Caco-2 (cell line): ENCODE measurements around the gene CYP26A1. TPM values are rescaled to one million over a fixed set of nuclear protein-coding genes. Genes with fewer than 3 reads are reported as not detected.

Experiments
- BruUV-seq: library from RNA; stranded (reverse); fragments of 400-500 nt; replicated peaks from 2 replicates; lab custom pipeline; 2021; lab: Mats Ljungman, UMichigan
- CTCF ChIA-PET: fragments of 300-600 bp; sonication (Branson Sonifier 250); formaldehyde crosslinking; loops from one replicate; lab custom pipeline; 2022; ENCODE audit warnings: antibody characterized with exemption; lab: Charles Lee
- POLR2A ChIA-PET: fragments of 300-600 bp; sonication (Branson Sonifier 250); formaldehyde crosslinking; loops from one replicate; lab custom pipeline; 2022; ENCODE audit warnings: antibody characterized with exemption; lab: Charles Lee
- DNase-seq, 2 experiments: peaks; one replicate each; pipeline versions ENCODE4 v3.0.0 to v3.0.0-alpha.2; 2020 to 2022
- H3K27me3 ChIP-seq: replicated peaks from 2 replicates; pipeline ENCODE4 v1.6.0; 2011; ENCODE audit warnings: low read length; ENCODE audit not compliant: control insufficient read depth, insufficient read depth
- H3K36me3 ChIP-seq: 2 replicates; pipeline ENCODE4 v1.5.1; 2011; ENCODE audit warnings: low read length; ENCODE audit not compliant: control insufficient read depth, insufficient read depth
- H3K4me1 ChIP-seq: fragments of 250-450 bp; sonication (Bioruptor Pico); 2 replicates; pipeline ENCODE4 v1.5.1; 2020; ENCODE audit warnings: mild to moderate bottlenecking
- H3K4me3 ChIP-seq: 2 replicates; pipeline ENCODE4 v1.5.1; 2011; ENCODE audit warnings: low read depth, mild to moderate bottlenecking, control low read depth, low read length
- H3K9me3 ChIP-seq: fragments of 250-450 bp; sonication (Bioruptor Pico); 2 replicates; pipeline ENCODE4 v1.5.1; 2020; ENCODE audit warnings: mild to moderate bottlenecking, moderate library complexity
- H3K27ac Mint-ChIP-seq: one replicate; pipeline ENCODE4 v1.8.0; 2022; ENCODE audit warnings: mixed read lengths; ENCODE audit not compliant: unreplicated experiment
- H3K27me3 Mint-ChIP-seq: one replicate; pipeline ENCODE4 v1.8.0; 2022; ENCODE audit warnings: mixed read lengths; ENCODE audit not compliant: insufficient read depth, unreplicated experiment
- H3K36me3 Mint-ChIP-seq: one replicate; pipeline ENCODE4 v1.8.0; 2022; ENCODE audit warnings: mild to moderate bottlenecking, mixed read lengths; ENCODE audit not compliant: insufficient read depth, unreplicated experiment
- H3K4me1 Mint-ChIP-seq: one replicate; pipeline ENCODE4 v1.8.0; 2022; ENCODE audit warnings: low read depth, mixed read lengths; ENCODE audit not compliant: unreplicated experiment
- H3K4me3 Mint-ChIP-seq: one replicate; pipeline ENCODE4 v1.8.0; 2022; ENCODE audit warnings: mild to moderate bottlenecking, moderate library complexity, mixed read lengths; ENCODE audit not compliant: unreplicated experiment
- H3K9me3 Mint-ChIP-seq: one replicate; pipeline ENCODE4 v1.8.0; 2022; ENCODE audit warnings: mixed read lengths; ENCODE audit not compliant: unreplicated experiment
- CTCF ChIP-seq, 2 experiments: fragments of 200-600 bp in 1 of 2; IDR thresholded peaks; 1 replicate in 1 of 2; 2 replicates in 1 of 2; pipeline versions ENCODE4 v1.5.1 to v1.8.0; 2011 to 2022; ENCODE audit warnings: antibody characterized with exemption in 1 of 2, control low read depth in 1 of 2, inconsistent platforms in 1 of 2, low read depth in 1 of 2, low read length in 1 of 2, mild to moderate bottlenecking in 1 of 2, moderate library complexity in 1 of 2; ENCODE audit not compliant: insufficient read depth in 1 of 2, severe bottlenecking in 1 of 2, unreplicated experiment in 1 of 2
- intact Hi-C: fragments of 100-400 bp; cut with micrococcal nuclease; formaldehyde crosslinking; loops from one replicate; pipeline ENCODE4 v1.10.0; 2022; ENCODE audit not compliant: unreplicated experiment
- total RNA-seq: library from RNA; stranded (reverse); gene quantifications from 2 replicates; pipeline ENCODE4 v1.2.3, GENCODE V29; 2022

Gene CYP26A1
- total RNA-seq, 1 experiment from 2014 or later: 0.82 TPM

DNA sequence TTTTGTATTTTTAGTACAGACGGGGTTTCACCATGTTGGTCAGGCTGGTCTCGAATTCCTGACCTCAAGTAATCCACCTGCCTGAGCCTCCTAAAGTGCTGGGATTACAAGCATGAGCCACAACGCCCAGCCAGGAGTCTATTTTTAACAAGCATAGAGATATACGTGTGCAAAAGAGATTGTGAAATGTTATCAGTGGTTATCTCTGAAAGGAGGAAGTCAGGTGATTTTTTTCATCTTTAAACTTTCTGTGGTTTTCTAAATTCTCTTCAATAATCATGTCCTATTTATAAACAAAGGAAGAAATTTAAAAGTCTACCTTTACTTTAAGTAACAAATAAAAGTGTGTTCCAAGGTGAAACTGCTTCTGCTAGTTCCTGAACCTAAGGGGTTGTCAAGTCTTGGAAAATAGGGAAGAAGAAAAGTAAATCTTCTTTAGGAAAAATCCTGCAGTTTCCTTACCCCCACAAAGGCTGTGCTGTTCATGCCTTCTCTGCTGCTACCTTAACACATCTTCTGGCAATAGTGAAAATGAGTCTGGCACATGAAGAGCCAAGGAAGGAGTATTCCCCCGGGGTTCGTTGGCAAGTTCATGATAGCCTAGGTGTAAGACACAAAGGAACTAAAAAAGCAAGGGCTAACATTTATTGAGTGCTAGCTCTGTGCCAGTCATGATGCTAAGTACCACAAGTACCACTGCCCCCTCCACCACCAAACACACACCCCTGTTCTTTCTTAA lies 51.1 kb downstream of the CYP26A1 start:
- Histone ChIP-seq H3K36me3 (no peaks in the 10 kb centered on the region; the same call in 1 of the 2 replicates), H3K9me3 (peaks cover 22% of the 10 kb centered on the region), H3K4me3 (no peak overlapping the region), H3K27me3 (no peaks in the 10 kb centered on the region), H3K4me1 (peaks cover 37% of the 10 kb centered on the region)
- peaks cover 19% of the 10 kb centered on the region for H3K36me3 Mint-ChIP-seq
- no peaks in the 10 kb centered on the region for H3K27me3 Mint-ChIP-seq
- H3K9me3 Mint-ChIP-seq: peaks cover 29% of the 10 kb centered on the region
- H3K4me1 Mint-ChIP-seq: peaks cover 29% of the 10 kb centered on the region
- no peak for TF ChIP-seq CTCF (IDR thresholded peaks at IDR 0.05; ENCODE audit: insufficient read depth in 1 of 2, low read depth in 1 of 2, low read length in 1 of 2, severe bottlenecking in 1 of 2, unreplicated experiment in 1 of 2)
- no TSS peak for BruUV-seq
- H3K27ac Mint-ChIP-seq: peak overlapping the region; percentile 47
- ChIA-PET CTCF (no interaction called here), POLR2A (no interaction called here)
- intact Hi-C loops: loop anchor here (1.0 kb wide), 1 partner anchor 51 kb away; no protein-coding TSS in a partner anchor
- H3K4me3 Mint-ChIP-seq: no peak overlapping the region
- peak; percentile 29 to 45 for DNase-seq

GRCh38 chr10:93125966-93126365 lies 52.3 kb downstream of the CYP26A1 start:
- H3K36me3 Mint-ChIP-seq: peaks cover 24% of the 10 kb centered on the region
- POLR2A ChIA-PET: no interaction called here
- peak overlapping the region; percentile 47 for H3K27ac Mint-ChIP-seq
- peaks cover 29% of the 10 kb centered on the region for H3K9me3 Mint-ChIP-seq
- no peak for TF ChIP-seq CTCF (IDR thresholded peaks at IDR 0.05; ENCODE audit: insufficient read depth in 1 of 2, low read depth in 1 of 2, low read length in 1 of 2, severe bottlenecking in 1 of 2, unreplicated experiment in 1 of 2)
- H3K4me3 ChIP-seq: no peak overlapping the region
- peaks cover 37% of the 10 kb centered on the region for H3K4me1 ChIP-seq
- DNase-seq: no peak
- BruUV-seq: no TSS peak
- no peaks in the 10 kb centered on the region for H3K27me3 Mint-ChIP-seq
- peaks cover 22% of the 10 kb centered on the region for H3K9me3 ChIP-seq
- H3K4me3 Mint-ChIP-seq: peak overlapping the region; percentile 23
- CTCF ChIA-PET: interaction anchor here (1.5 kb wide), 1 partner anchor 10 kb away, joined by 6 read pairs; no protein-coding TSS in a partner anchor
- no peaks in the 10 kb centered on the region; the same call in 1 of the 2 replicates for H3K36me3 ChIP-seq
- peaks cover 29% of the 10 kb centered on the region for H3K4me1 Mint-ChIP-seq
- H3K27me3 ChIP-seq: no peaks in the 10 kb centered on the region
- intact Hi-C loops: no loop called here

GRCh38 chr10:93126483-93127052 lies 52.9 kb downstream of the CYP26A1 start:
- Histone ChIP-seq H3K36me3 (no peaks in the 10 kb centered on the region; the same call in 1 of the 2 replicates), H3K4me1 (peaks cover 37% of the 10 kb centered on the region), H3K9me3 (peaks cover 22% of the 10 kb centered on the region), H3K4me3 (no peak overlapping the region), H3K27me3 (no peaks in the 10 kb centered on the region)
- H3K4me1 Mint-ChIP-seq: peaks cover 29% of the 10 kb centered on the region
- peak overlapping the region; percentile 23 for H3K4me3 Mint-ChIP-seq
- peaks cover 24% of the 10 kb centered on the region for H3K36me3 Mint-ChIP-seq
- H3K27me3 Mint-ChIP-seq: no peaks in the 10 kb centered on the region
- H3K9me3 Mint-ChIP-seq: peaks cover 29% of the 10 kb centered on the region
- ChIA-PET POLR2A (no interaction called here), CTCF (interaction anchor here (1.5 kb wide), 1 partner anchor 10 kb away, joined by 6 read pairs; no protein-coding TSS in a partner anchor)
- peak in 1 of 2 experiments; percentile 26 for DNase-seq
- BruUV-seq: no TSS peak
- intact Hi-C loops: no loop called here
- peak overlapping the region; percentile 47 for H3K27ac Mint-ChIP-seq
- TF ChIP-seq CTCF (IDR thresholded peaks at IDR 0.05; ENCODE audit: insufficient read depth in 1 of 2, low read depth in 1 of 2, low read length in 1 of 2, severe bottlenecking in 1 of 2, unreplicated experiment in 1 of 2): peak; percentile 42 to 65
